ENCODE measurements around the gene CHKB.
"Not testable (repeated sequence)": the region's sequence is repeated elsewhere in the genome, so short reads cannot be mapped to it uniquely, and the experiment has no call there.

Gene CHKB

GRCh38 chr22:50612168-50612527, 29.5 kb upstream of the CHKB start:
- no peak for DNase-seq

GRCh38 chr22:50611341-50612060, 28.9 kb upstream of the CHKB start:
- DNase-seq, result no peak

- no peak for DNase-seq
These were observed 27.9 kb upstream of the CHKB start for GRCh38 chr22:50610581-50610980.

- no peak for DNase-seq
These were observed 27.4 kb upstream of the CHKB start for GRCh38 chr22:50610041-50610451.

- DNase-seq, result no peak
These were observed 26.9 kb upstream of the CHKB start for GRCh38 chr22:50609599-50609998.

- no peak for DNase-seq
These were observed 26.3 kb upstream of the CHKB start for GRCh38 chr22:50608996-50609395.

GRCh38 chr22:50608058-50608840, 25.6 kb upstream of the CHKB start:
- DNase-seq, result not testable (repeated sequence)

- DNase-seq, result no peak
These were observed 25.0 kb upstream of the CHKB start for GRCh38 chr22:50607659-50608020.

GRCh38 chr22:50606946-50607658, 24.5 kb upstream of the CHKB start:
- DNase-seq, result no peak

- no peak for DNase-seq
These were observed 23.7 kb upstream of the CHKB start for GRCh38 chr22:50606165-50606945.

GRCh38 chr22:50605613-50606074, 23.0 kb upstream of the CHKB start:
- DNase-seq, result no peak

- DNase-seq, result no peak
These were observed 22.5 kb upstream of the CHKB start for GRCh38 chr22:50605002-50605612.

- no peak for DNase-seq
These were observed 21.8 kb upstream of the CHKB start for GRCh38 chr22:50604256-50605001.

GRCh38 chr22:50603511-50604255, 21.0 kb upstream of the CHKB start:
- DNase-seq, result no peak

- DNase-seq, result no peak
These were observed 19.7 kb upstream of the CHKB start for GRCh38 chr22:50602338-50602700.

- DNase-seq, result no peak
These were observed 19.2 kb upstream of the CHKB start for GRCh38 chr22:50601669-50602337.

GRCh38 chr22:50600967-50601668, 18.5 kb upstream of the CHKB start:
- DNase-seq, result no peak

GRCh38 chr22:50600538-50600937, 17.9 kb upstream of the CHKB start, which contains the start of gene MAPK8IP2:
TSS of gene MAPK8IP2 (plus strand) at chr22:50600793. CDS start at chr22:50600819, 26 bp downstream.
- DNase-seq, result no peak

- no peak for DNase-seq
These were observed 17.3 kb upstream of the CHKB start for GRCh38 chr22:50599816-50600455.

All from GOT3 (cell line).